Activated T-helper 2 cell treated with anti-CD3 and anti-CD28 coated beads, Interferon-gamma antibody, Interleukin-2, Interleukin-4, amounts not matched to agents 10 μg/mL and 5 μg/mL and 100 μg/mL, durations not matched to agents 14 hours and 24 hours and 36 hours (primary cell): Measurements from ENCODE around the gene RNF40. TPM values are rescaled to one million over a fixed set of nuclear protein-coding genes. Genes with fewer than 3 reads are reported as not detected.

Experiments
- DNase-seq: peaks from one replicate; pipeline ENCODE4 v3.0.0; 2021; ENCODE audit warnings: low spot score
- H3K27ac Mint-ChIP-seq: one replicate; pipeline ENCODE4 v1.8.0; 2021; ENCODE audit warnings: mixed read lengths
- H3K27me3 Mint-ChIP-seq: one replicate; pipeline ENCODE4 v1.8.0; 2021; ENCODE audit warnings: low read depth, mixed read lengths
- H3K36me3 Mint-ChIP-seq: one replicate; pipeline ENCODE4 v1.8.0; 2021; ENCODE audit warnings: low read depth, mixed read lengths
- H3K4me1 Mint-ChIP-seq: one replicate; pipeline ENCODE4 v1.8.0; 2021; ENCODE audit warnings: low read depth, mixed read lengths
- H3K4me3 Mint-ChIP-seq: one replicate; pipeline ENCODE4 v1.8.0; 2021; ENCODE audit warnings: low read depth, mild to moderate bottlenecking, moderate library complexity, mixed read lengths
- H3K9me3 Mint-ChIP-seq: one replicate; pipeline ENCODE4 v1.8.0; 2021; ENCODE audit warnings: mixed read lengths
- intact Hi-C: fragments of 100-400 bp; cut with micrococcal nuclease; formaldehyde crosslinking; loops from one replicate; pipeline ENCODE4 v1.15.1; 2023
- total RNA-seq: library from RNA; stranded (reverse); gene quantifications from 2 replicates; pipeline ENCODE4 v1.2.3, GENCODE V29; 2022

RNF40 gene
- total RNA-seq, 1 donor from 2014 or later, result 83.8 TPM

DNA sequence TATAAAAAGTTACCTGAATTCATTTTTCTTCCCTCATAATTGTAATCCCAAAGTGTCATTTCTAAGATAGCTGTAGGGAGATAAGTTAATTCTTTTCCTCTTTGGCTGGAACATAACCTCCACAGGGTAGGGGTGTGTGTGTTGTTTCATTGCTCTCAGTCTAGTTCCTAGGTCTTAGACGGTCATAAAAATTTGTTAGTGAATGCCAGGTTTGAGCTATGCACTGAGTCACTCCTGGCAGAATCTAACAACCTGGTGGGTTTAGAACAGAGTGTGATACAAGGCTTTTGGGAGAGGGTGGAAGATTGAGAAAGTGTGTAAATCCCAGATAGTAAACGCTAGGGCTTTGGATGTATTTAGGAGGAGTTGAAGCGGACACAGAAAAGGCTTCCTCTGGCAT, 14.8 kb upstream of the RNF40 start:
- Mint-ChIP-seq H3K4me1 (peaks cover 18% of the 10 kb centered on the region), H3K27me3 (no peaks in the 10 kb centered on the region), H3K4me3 (peak overlapping the region; percentile 94), H3K36me3 (peaks cover 40% of the 10 kb centered on the region), H3K9me3 (no peaks in the 10 kb centered on the region), H3K27ac (peak overlapping the region; percentile 70)
- intact Hi-C loops, result no loop called here
- DNase-seq, result no peak

GRCh38 chr16:30747799-30748633, 14.1 kb upstream of the RNF40 start, which contains the start of gene PHKG2:
Gene PHKG2, plus strand, starts transcription at chr16:30748425. Its CDS starts 396 bp downstream, at chr16:30748821.
- Mint-ChIP-seq H3K36me3 (peaks cover 41% of the 10 kb centered on the region), H3K27me3 (no peaks in the 10 kb centered on the region), H3K9me3 (no peaks in the 10 kb centered on the region), H3K4me3 (peak within 1 kb of the TSS; percentile 94), H3K4me1 (peaks cover 18% of the 10 kb centered on the region), H3K27ac (peak within 1 kb of the TSS; percentile 78)
- intact Hi-C loops, result loop anchor here (1.0 kb wide), 3 partner anchors 14 to 127 kb away; partner anchors contain the start of genes CFAP119 and RNF40
- DNase-seq, result peak; percentile 98

DNA sequence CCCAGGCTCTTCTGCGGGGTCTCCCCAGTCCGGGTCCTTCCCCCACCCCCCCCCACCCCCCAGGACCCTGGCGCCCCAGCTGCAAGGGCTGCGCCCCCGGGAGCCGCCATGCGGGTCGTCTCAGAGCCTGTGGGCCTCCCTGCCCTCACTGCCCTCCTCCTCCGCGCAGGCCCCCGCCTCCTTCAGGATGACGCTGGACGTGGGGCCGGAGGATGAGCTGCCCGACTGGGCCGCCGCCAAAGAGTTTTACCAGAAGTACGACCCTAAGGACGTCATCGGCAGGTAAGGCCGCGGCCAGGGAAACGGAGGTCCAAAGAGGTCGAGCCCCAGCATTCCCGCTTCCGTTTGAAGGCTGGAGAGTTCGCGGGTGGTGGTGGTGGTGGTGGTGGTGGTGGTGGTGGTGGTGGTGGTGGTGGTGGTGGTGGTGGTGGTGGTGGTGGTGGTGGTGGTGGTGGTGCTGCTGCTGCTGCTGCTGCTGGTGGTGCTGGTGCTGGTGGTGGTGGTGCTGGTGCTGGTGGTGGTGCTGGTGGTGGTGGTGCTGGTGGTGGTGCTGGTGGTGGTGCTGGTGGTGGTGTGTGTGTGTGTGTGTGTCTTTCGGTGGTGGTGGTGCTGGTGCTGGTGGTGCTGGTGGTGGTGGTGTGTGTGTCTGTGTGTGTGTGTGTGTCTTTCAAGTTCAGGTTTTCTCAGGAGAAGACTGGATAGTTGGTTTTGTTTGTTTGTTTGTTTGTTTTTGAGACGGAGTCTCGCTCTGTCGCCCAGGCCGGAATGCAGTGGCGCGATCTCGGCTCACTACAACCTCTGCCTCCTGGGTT, 13.3 kb upstream of the RNF40 start:
- Mint-ChIP-seq H3K4me3 (peak overlapping the region; percentile 94), H3K9me3 (no peaks in the 10 kb centered on the region), H3K27ac (peak overlapping the region; percentile 78), H3K27me3 (no peaks in the 10 kb centered on the region), H3K36me3 (peaks cover 34% of the 10 kb centered on the region), H3K4me1 (peaks cover 18% of the 10 kb centered on the region)
- DNase-seq, result no peak
- intact Hi-C loops, result loop anchor here (1.0 kb wide), 3 partner anchors 13 to 126 kb away; partner anchors contain the start of genes CFAP119 and RNF40

- no peaks in the 10 kb centered on the region for H3K27me3 Mint-ChIP-seq
- no peak for DNase-seq
- no peak overlapping the region for H3K27ac Mint-ChIP-seq
- H3K9me3 Mint-ChIP-seq, result no peaks in the 10 kb centered on the region
- no peak overlapping the region for H3K4me3 Mint-ChIP-seq
- peaks cover 32% of the 10 kb centered on the region for H3K36me3 Mint-ChIP-seq
- peaks cover 18% of the 10 kb centered on the region for H3K4me1 Mint-ChIP-seq
- intact Hi-C loops, result no loop called here
Observed at GRCh38 chr16:30750201-30750600, 11.9 kb upstream of the RNF40 start.

- peak overlapping the region; percentile 44 for H3K4me3 Mint-ChIP-seq
- H3K9me3 Mint-ChIP-seq, result no peaks in the 10 kb centered on the region
- H3K36me3 Mint-ChIP-seq, result peaks cover 31% of the 10 kb centered on the region
- H3K27ac Mint-ChIP-seq, result no peak overlapping the region
- peaks cover 18% of the 10 kb centered on the region for H3K4me1 Mint-ChIP-seq
- no peaks in the 10 kb centered on the region for H3K27me3 Mint-ChIP-seq
- intact Hi-C loops, result no loop called here
- DNase-seq, result no peak
Observed at GRCh38 chr16:30750876-30751465, 11.2 kb upstream of the RNF40 start.

DNA sequence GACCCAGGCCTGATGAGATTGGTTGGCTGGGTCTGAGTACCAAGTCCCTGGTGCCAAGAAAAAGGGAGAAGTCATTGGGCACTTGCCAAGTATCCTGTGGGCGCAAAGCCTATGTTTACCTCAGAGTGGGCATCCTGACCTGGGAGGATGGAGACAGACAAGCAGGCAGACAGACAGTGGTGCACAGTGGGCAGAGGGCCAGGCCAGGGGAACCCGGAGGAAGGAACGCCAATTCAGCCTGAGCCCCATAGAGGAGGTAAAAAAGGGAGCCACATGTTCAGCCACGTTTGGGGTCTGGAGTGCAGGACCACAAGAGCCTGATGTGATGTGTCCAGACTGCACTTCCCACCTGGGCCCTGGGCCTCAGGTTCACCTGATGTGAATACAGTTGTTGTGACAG, 8.5 kb upstream of the RNF40 start:
- Mint-ChIP-seq H3K36me3 (peaks cover 30% of the 10 kb centered on the region), H3K9me3 (no peaks in the 10 kb centered on the region), H3K27ac (no peak overlapping the region), H3K27me3 (no peaks in the 10 kb centered on the region), H3K4me1 (peaks cover 10% of the 10 kb centered on the region), H3K4me3 (no peak overlapping the region)
- no peak for DNase-seq
- intact Hi-C loops, result no loop called here

GRCh38 chr16:30755955-30756780, 6.0 kb upstream of the RNF40 start:
- no peak overlapping the region for H3K27ac Mint-ChIP-seq
- DNase-seq, result no peak
- H3K27me3 Mint-ChIP-seq, result no peaks in the 10 kb centered on the region
- H3K4me3 Mint-ChIP-seq, result no peak overlapping the region
- H3K9me3 Mint-ChIP-seq, result no peaks in the 10 kb centered on the region
- peaks cover 8% of the 10 kb centered on the region for H3K4me1 Mint-ChIP-seq
- intact Hi-C loops, result no loop called here
- H3K36me3 Mint-ChIP-seq, result peaks cover 16% of the 10 kb centered on the region

DNA sequence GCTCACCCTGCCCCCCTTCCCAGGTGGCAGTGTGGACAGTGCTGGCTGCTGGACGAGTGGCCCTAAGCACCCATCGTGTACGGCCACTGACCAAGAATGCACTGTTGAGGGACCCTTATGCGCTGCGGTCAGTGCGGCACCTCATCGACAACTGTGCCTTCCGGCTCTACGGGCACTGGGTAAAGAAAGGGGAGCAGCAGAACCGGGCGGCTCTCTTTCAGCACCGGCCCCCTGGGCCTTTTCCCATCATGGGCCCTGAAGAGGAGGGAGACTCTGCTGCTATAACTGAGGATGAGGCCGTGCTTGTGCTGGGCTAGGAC, 5.4 kb upstream of the RNF40 start:
- Mint-ChIP-seq H3K27ac (no peak overlapping the region), H3K36me3 (peaks cover 11% of the 10 kb centered on the region), H3K27me3 (no peaks in the 10 kb centered on the region), H3K4me1 (peaks cover 9% of the 10 kb centered on the region), H3K4me3 (no peak overlapping the region), H3K9me3 (no peaks in the 10 kb centered on the region)
- intact Hi-C loops, result no loop called here
- no peak for DNase-seq

- intact Hi-C loops, result no loop called here
Observed at GRCh38 chr16:30757316-30757715, 4.8 kb upstream of the RNF40 start.

GRCh38 chr16:30758988-30759491, 3.1 kb upstream of the RNF40 start:
- no peaks in the 10 kb centered on the region for H3K27me3 Mint-ChIP-seq
- no peaks in the 10 kb centered on the region for H3K9me3 Mint-ChIP-seq
- intact Hi-C loops, result no loop called here
- peaks cover 17% of the 10 kb centered on the region for H3K4me1 Mint-ChIP-seq
- no peak overlapping the region for H3K4me3 Mint-ChIP-seq
- DNase-seq, result no peak
- no peak overlapping the region for H3K27ac Mint-ChIP-seq
- H3K36me3 Mint-ChIP-seq, result peaks cover 23% of the 10 kb centered on the region

More at GRCh38 chr16:30757316-30757715, 4.8 kb upstream of the RNF40 start:
- no peaks in the 10 kb centered on the region for H3K27me3 Mint-ChIP-seq
- H3K9me3 Mint-ChIP-seq, result no peaks in the 10 kb centered on the region
- peaks cover 15% of the 10 kb centered on the region for H3K36me3 Mint-ChIP-seq
- no peak overlapping the region for H3K27ac Mint-ChIP-seq
- no peak overlapping the region for H3K4me3 Mint-ChIP-seq
- DNase-seq, result no peak
- H3K4me1 Mint-ChIP-seq, result peaks cover 9% of the 10 kb centered on the region

DNA sequence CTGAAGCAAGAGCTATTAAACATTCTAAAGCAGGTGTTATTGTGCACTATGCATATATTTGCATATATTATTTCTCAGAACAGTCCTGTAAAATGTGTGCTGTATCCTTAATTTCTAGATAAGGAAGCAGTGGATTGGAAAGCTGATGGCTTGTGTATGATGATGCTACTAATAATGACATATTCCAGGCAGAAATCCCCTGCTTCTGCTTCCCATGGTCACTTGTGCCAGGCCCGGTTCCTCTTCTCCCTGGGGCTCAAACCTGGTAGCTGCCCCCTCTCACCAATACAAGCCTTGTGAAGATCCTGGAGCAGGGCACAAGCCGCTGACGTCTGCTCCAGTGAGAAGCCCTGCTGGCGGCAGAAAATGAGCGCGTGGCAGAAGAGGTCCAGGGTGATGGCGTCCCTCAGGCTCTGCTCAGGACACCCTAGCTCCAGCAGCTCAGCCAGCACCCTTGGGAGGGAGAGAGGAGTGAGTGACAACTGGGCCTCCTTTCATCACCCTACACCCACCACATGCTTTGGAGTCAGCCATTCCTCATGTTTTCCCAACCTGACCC, 2.0 kb upstream of the RNF40 start:
- Mint-ChIP-seq H3K9me3 (no peaks in the 10 kb centered on the region), H3K27me3 (no peaks in the 10 kb centered on the region), H3K27ac (no peak overlapping the region), H3K4me1 (peaks cover 17% of the 10 kb centered on the region), H3K36me3 (peaks cover 26% of the 10 kb centered on the region), H3K4me3 (no peak overlapping the region)
- no peak for DNase-seq
- intact Hi-C loops, result loop anchor here (5.0 kb wide), 1 partner anchor 63 kb away; the partner anchor contains the start of gene SRCAP
